GM20431 (cell line): ENCODE measurements around the gene SERPINA1.
"Not testable (repeated sequence)": the region's sequence is repeated elsewhere in the genome, so short reads cannot be mapped to it uniquely, and the experiment has no call there.

ENCODE experiments used
- in situ Hi-C: fragments of 300-500 bp; cut with MseI, MboI; formaldehyde crosslinking; loops from one replicate; pipeline ENCODE4 v1.15.0; 2020; ENCODE audit warnings: low sequenced_read_pairs; ENCODE audit not compliant: unreplicated experiment

Gene SERPINA1

GRCh38 chr14:94388384-94389103, at the start of gene SERPINA1:
Gene SERPINA1 (minus strand): TSS chr14:94388602. CDS start chr14:94383237, 5,365 bp downstream.
- in situ Hi-C loops: no loop called here

GRCh38 chr14:94428610-94429009, 40.2 kb upstream of the SERPINA1 start:
- in situ Hi-C loops: no loop called here

GRCh38 chr14:94427016-94427613, 38.7 kb upstream of the SERPINA1 start:
- in situ Hi-C loops: no loop called here

GRCh38 chr14:94426526-94426925, 38.1 kb upstream of the SERPINA1 start:
- in situ Hi-C loops: no loop called here

GRCh38 chr14:94424371-94424770, 36.0 kb upstream of the SERPINA1 start:
- in situ Hi-C loops: no loop called here

GRCh38 chr14:94423453-94424056, 35.2 kb upstream of the SERPINA1 start:
- in situ Hi-C loops: no loop called here

- in situ Hi-C loops: no loop called here
These were observed 32.9 kb upstream of the SERPINA1 start for GRCh38 chr14:94421316-94421715.

- in situ Hi-C loops: not testable (repeated sequence)
These were observed 29.2 kb upstream of the SERPINA1 start for GRCh38 chr14:94417497-94418205.

GRCh38 chr14:94412671-94413638, 24.6 kb upstream of the SERPINA1 start:
- in situ Hi-C loops: no loop called here

GRCh38 chr14:94411638-94412037, 23.2 kb upstream of the SERPINA1 start:
- in situ Hi-C loops: no loop called here

- in situ Hi-C loops: not testable (repeated sequence)
These were observed 21.0 kb upstream of the SERPINA1 start for GRCh38 chr14:94409430-94409829.

GRCh38 chr14:94408546-94409095, 20.2 kb upstream of the SERPINA1 start:
- in situ Hi-C loops: no loop called here

- in situ Hi-C loops: no loop called here
These were observed 19.5 kb upstream of the SERPINA1 start for GRCh38 chr14:94407906-94408305.

GRCh38 chr14:94406910-94407309, 18.5 kb upstream of the SERPINA1 start:
- in situ Hi-C loops: no loop called here

GRCh38 chr14:94405486-94405885, 17.1 kb upstream of the SERPINA1 start:
- in situ Hi-C loops: no loop called here

- in situ Hi-C loops: no loop called here
These were observed 16.2 kb upstream of the SERPINA1 start for GRCh38 chr14:94404561-94404960.

GRCh38 chr14:94403312-94403932, 15.0 kb upstream of the SERPINA1 start:
- in situ Hi-C loops: no loop called here

GRCh38 chr14:94401083-94401482, 12.7 kb upstream of the SERPINA1 start:
- in situ Hi-C loops: no loop called here

GRCh38 chr14:94400422-94400841, 12.0 kb upstream of the SERPINA1 start:
- in situ Hi-C loops: no loop called here
